Brain microvascular endothelial cell (primary cell): ENCODE results near the gene PYDC2.

Experiments used
- DNase-seq: peaks from one replicate; pipeline ENCODE4 v3.0.0-alpha.2; 2020
- H3K27ac ChIP-seq: fragments of 250-450 bp; sonication (Bioruptor Pico); 2 replicates; pipeline ENCODE4 v1.5.1; 2020; ENCODE audit warnings: mild to moderate bottlenecking, moderate library complexity
- H3K27me3 ChIP-seq: fragments of 250-450 bp; sonication (Bioruptor Pico); replicated peaks from 2 replicates; pipeline ENCODE4 v1.5.1; 2020; ENCODE audit warnings: mild to moderate bottlenecking
- H3K36me3 ChIP-seq: fragments of 250-450 bp; sonication (Bioruptor Pico); replicated peaks from 2 replicates; pipeline ENCODE4 v1.5.1; 2020; ENCODE audit warnings: mild to moderate bottlenecking
- H3K4me3 ChIP-seq: 2 replicates; pipeline ENCODE4 v1.5.1; 2011; ENCODE audit warnings: low read depth, mild to moderate bottlenecking, control low read depth, low read length, moderate library complexity
- in situ Hi-C: cut with HindIII; loops from 2 replicates; pipeline ENCODE4 v1.10.0; 2017; ENCODE audit warnings: low sequenced_read_pairs, low pct_ligation_motif_present
- TF ChIP-seq, protein P1 (sequence below): IDR thresholded peaks from 2 replicates; pipeline ENCODE4 v1.5.1; 2011; ENCODE audit warnings: low read depth, mild to moderate bottlenecking, moderate library complexity, low read length, control low read depth, inconsistent platforms; ENCODE audit errors: missing control alignments

The PYDC2 gene

GRCh38 chr3:191420771-191421170, 40.2 kb upstream of the PYDC2 start:
- Histone ChIP-seq H3K27ac (no peak overlapping the region), H3K36me3 (no peaks in the 10 kb centered on the region), H3K27me3 (no peaks in the 10 kb centered on the region), H3K4me3 (no peak overlapping the region)
- TF ChIP-seq, protein P1, sequence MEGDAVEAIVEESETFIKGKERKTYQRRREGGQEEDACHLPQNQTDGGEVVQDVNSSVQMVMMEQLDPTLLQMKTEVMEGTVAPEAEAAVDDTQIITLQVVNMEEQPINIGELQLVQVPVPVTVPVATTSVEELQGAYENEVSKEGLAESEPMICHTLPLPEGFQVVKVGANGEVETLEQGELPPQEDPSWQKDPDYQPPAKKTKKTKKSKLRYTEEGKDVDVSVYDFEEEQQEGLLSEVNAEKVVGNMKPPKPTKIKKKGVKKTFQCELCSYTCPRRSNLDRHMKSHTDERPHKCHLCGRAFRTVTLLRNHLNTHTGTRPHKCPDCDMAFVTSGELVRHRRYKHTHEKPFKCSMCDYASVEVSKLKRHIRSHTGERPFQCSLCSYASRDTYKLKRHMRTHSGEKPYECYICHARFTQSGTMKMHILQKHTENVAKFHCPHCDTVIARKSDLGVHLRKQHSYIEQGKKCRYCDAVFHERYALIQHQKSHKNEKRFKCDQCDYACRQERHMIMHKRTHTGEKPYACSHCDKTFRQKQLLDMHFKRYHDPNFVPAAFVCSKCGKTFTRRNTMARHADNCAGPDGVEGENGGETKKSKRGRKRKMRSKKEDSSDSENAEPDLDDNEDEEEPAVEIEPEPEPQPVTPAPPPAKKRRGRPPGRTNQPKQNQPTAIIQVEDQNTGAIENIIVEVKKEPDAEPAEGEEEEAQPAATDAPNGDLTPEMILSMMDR: no peak
- in situ Hi-C loops: loop anchor here (25.0 kb wide), 1 partner anchor 992 kb away; no protein-coding TSS in a partner anchor
- no peak for DNase-seq

DNA sequence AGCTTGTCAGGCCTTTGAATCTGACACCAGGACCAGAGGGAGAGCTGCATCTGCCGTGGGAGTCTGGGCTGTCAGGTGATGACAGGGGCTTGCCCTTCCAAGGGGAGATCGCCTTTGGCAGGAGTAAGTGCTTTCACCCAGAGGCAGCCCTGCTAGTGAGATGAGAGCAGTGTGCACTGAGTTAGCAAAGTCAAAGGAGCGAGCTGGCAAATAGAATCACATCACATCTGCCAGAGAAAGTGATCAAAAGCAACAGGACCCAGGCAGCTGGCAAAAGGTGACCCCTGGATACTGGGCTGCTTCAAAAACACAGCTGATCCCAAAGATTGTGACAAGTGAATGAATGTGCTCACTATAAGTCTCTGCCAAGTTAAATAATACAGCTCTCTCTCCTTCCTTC, 36.1 kb upstream of the PYDC2 start:
- Histone ChIP-seq H3K27me3 (no peaks in the 10 kb centered on the region), H3K4me3 (no peak overlapping the region), H3K27ac (no peak overlapping the region), H3K36me3 (no peaks in the 10 kb centered on the region)
- DNase-seq: no peak
- in situ Hi-C loops: loop anchor here (25.0 kb wide), 1 partner anchor 987 kb away; no protein-coding TSS in a partner anchor
- TF ChIP-seq, protein P1: no peak

DNA sequence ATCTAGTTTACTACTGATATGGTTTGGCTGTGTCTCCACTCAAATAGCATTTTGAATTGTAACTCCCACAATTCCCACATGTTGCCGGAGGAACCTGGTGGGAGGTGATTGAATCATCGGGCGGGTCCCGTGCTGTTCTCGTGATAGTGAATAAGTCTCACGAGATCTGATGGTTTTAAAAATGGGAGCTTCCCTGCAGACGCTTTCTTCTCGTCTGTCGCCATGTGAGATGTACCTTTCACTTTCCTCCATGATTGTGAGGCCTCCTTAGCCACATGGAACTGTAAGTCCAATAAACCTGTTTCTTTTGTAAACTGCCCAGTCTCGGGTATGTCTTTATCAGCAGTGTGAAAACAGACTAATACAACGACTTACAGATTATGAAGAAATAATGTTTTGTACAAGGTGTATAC, 35.6 kb upstream of the PYDC2 start:
- H3K4me3 ChIP-seq: no peak overlapping the region
- no peak for DNase-seq
- no peaks in the 10 kb centered on the region for H3K27me3 ChIP-seq
- H3K27ac ChIP-seq: no peak overlapping the region
- H3K36me3 ChIP-seq: no peaks in the 10 kb centered on the region
- in situ Hi-C loops: no loop called here
- TF ChIP-seq, protein P1: no peak

GRCh38 chr3:191426311-191426710, 34.7 kb upstream of the PYDC2 start:
- no peak overlapping the region for H3K4me3 ChIP-seq
- in situ Hi-C loops: no loop called here
- no peaks in the 10 kb centered on the region for H3K36me3 ChIP-seq
- H3K27ac ChIP-seq: no peak overlapping the region
- no peaks in the 10 kb centered on the region for H3K27me3 ChIP-seq
- TF ChIP-seq, protein P1: no peak
- DNase-seq: no peak

GRCh38 chr3:191428177-191428576, 32.8 kb upstream of the PYDC2 start:
- no peaks in the 10 kb centered on the region for H3K27me3 ChIP-seq
- no peak overlapping the region for H3K27ac ChIP-seq
- H3K36me3 ChIP-seq: no peaks in the 10 kb centered on the region
- in situ Hi-C loops: no loop called here
- TF ChIP-seq, protein P1: no peak
- H3K4me3 ChIP-seq: no peak overlapping the region
- DNase-seq: no peak

DNA sequence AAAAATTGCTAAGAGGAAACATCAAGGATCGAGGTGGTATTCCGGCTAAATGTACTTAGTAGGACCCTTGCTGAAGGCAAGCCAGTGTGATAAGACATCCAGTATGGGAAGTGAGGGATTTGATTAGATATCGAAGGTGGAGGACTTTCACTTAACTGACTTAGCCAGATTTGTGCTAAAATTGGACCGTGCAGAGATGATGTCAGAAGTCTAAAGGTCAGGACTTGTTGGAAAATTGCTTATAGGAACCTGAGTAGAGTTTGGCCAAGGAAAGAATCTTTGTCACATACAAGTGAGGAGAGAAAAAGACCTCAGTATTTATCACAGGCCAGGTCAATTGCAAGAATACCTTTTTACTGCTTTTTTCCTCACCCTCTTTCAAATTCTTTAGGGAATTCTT, 30.9 kb upstream of the PYDC2 start:
- Histone ChIP-seq H3K27ac (no peak overlapping the region), H3K27me3 (no peaks in the 10 kb centered on the region), H3K36me3 (no peaks in the 10 kb centered on the region), H3K4me3 (no peak overlapping the region)
- TF ChIP-seq, protein P1: no peak
- in situ Hi-C loops: no loop called here
- DNase-seq: no peak
